GM12892 (cell line): Measurements from ENCODE around the gene ANKRD17.

Source experiments
- POLR2A ChIP-seq: IDR thresholded peaks from 2 replicates; pipeline ENCODE4 v1.6.1; 2011; ENCODE audit warnings: low read depth, low read length, control low read depth
- POLR2AphosphoS5 ChIP-seq: IDR thresholded peaks from 2 replicates; pipeline ENCODE4 v1.6.1; 2011; ENCODE audit warnings: low read depth, low read length, control low read depth

DNA sequence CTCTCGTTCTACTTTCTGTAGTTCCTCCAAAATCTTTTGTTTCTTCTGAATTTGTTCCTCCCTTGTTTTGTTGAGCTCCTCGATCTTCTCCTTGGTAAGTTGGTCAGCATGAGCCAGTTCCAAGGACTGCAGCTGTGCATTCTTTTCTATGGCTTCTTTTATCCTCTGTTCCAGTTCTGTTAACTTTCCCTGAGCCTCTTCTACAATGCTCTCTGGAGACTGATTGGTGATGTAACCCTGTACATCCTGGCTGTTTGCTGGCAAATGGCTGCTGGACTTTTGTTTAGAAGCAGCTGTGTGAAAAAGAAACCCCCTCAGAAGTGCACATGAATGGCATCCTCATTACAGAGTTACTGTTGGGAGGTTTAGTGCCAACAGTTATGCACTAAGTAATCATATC is 118.6 kb downstream of the ANKRD17 start:
- no peak for TF ChIP-seq POLR2A
- no peak for TF ChIP-seq POLR2AphosphoS5
